Neural cell (in vitro differentiated cells): ENCODE results near the gene TEKT3.

Experiments used
- CTCF ChIP-seq: fragments of 450-650 bp; IDR thresholded peaks from 2 replicates; pipeline ENCODE4 v1.5.1; 2014; ENCODE audit warnings: antibody characterized with exemption, mild to moderate bottlenecking, moderate library complexity; ENCODE audit not compliant: poor library complexity, severe bottlenecking
- EP300 ChIP-seq: fragments of 450-650 bp; conservative IDR thresholded peaks from 2 replicates; pipeline ENCODE4 v1.6.1; 2014; ENCODE audit warnings: antibody characterized with exemption, mild to moderate bottlenecking, moderate library complexity; ENCODE audit not compliant: poor library complexity, severe bottlenecking
- EZH2 ChIP-seq: fragments of 200-600, 300-800 bp; shearing (Covaris generic), sonication (generic); IDR thresholded peaks from 2 replicates; pipeline ENCODE4 v1.6.1; 2014; ENCODE audit warnings: antibody characterized with exemption, low read length, borderline replicate concordance, mild to moderate bottlenecking; ENCODE audit not compliant: insufficient read depth, poor library complexity, severe bottlenecking
- POLR2AphosphoS5 ChIP-seq: IDR thresholded peaks from 2 replicates; pipeline ENCODE4 v1.6.1; 2012
- RAD21 ChIP-seq: fragments of 450-650 bp; conservative IDR thresholded peaks from 2 replicates; pipeline ENCODE4 v1.6.1; 2014; ENCODE audit warnings: antibody characterized with exemption, mild to moderate bottlenecking, moderate library complexity
- SMC3 ChIP-seq: fragments of 450-650 bp; conservative IDR thresholded peaks from 2 replicates; pipeline ENCODE4 v1.6.1; 2014; ENCODE audit warnings: antibody characterized with exemption, mild to moderate bottlenecking, moderate library complexity; ENCODE audit not compliant: poor library complexity
- TAF1 ChIP-seq: IDR thresholded peaks from 2 replicates; pipeline ENCODE4 v1.6.1; 2012; ENCODE audit warnings: low read depth
- TF ChIP-seq, protein P1 (sequence below): IDR thresholded peaks from 2 replicates; pipeline ENCODE4 v1.6.1; 2012; ENCODE audit warnings: borderline replicate concordance

- TF ChIP-seq CTCF = no peak
- no peak for TF ChIP-seq EP300
- no peak for TF ChIP-seq RAD21
- no peak for TF ChIP-seq POLR2AphosphoS5
- TF ChIP-seq TAF1 = no peak
- TF ChIP-seq, protein P1, sequence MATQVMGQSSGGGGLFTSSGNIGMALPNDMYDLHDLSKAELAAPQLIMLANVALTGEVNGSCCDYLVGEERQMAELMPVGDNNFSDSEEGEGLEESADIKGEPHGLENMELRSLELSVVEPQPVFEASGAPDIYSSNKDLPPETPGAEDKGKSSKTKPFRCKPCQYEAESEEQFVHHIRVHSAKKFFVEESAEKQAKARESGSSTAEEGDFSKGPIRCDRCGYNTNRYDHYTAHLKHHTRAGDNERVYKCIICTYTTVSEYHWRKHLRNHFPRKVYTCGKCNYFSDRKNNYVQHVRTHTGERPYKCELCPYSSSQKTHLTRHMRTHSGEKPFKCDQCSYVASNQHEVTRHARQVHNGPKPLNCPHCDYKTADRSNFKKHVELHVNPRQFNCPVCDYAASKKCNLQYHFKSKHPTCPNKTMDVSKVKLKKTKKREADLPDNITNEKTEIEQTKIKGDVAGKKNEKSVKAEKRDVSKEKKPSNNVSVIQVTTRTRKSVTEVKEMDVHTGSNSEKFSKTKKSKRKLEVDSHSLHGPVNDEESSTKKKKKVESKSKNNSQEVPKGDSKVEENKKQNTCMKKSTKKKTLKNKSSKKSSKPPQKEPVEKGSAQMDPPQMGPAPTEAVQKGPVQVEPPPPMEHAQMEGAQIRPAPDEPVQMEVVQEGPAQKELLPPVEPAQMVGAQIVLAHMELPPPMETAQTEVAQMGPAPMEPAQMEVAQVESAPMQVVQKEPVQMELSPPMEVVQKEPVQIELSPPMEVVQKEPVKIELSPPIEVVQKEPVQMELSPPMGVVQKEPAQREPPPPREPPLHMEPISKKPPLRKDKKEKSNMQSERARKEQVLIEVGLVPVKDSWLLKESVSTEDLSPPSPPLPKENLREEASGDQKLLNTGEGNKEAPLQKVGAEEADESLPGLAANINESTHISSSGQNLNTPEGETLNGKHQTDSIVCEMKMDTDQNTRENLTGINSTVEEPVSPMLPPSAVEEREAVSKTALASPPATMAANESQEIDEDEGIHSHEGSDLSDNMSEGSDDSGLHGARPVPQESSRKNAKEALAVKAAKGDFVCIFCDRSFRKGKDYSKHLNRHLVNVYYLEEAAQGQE = no peak
- no peak for TF ChIP-seq EZH2
- no peak for TF ChIP-seq SMC3
These were observed 36.8 kb upstream of the TEKT3 start for GRCh38 chr17:15378243-15378642.
